Peyer's patch (tissue), 4 donors: ENCODE data around the gene IL12RB2.

Experiments
- POLR2A ChIP-seq, 2 donors: fragments of 450-650 bp; IDR thresholded peaks; one replicate each; pipeline ENCODE4 v1.5.1; 2017; ENCODE audit warnings: antibody characterized with exemption in 2 of 2, mild to moderate bottlenecking in 2 of 2, moderate library complexity in 2 of 2
- TF ChIP-seq, protein P1 (sequence below), 6 experiments: fragments of 450-650 bp in 4 of 6; fragments of 200-600 bp in 2 of 6; sonication (generic) in 1 of 6; IDR thresholded peaks; one replicate each; pipeline ENCODE4 v1.5.1; 2017 to 2019; ENCODE audit warnings: antibody characterized with exemption in 6 of 6, mild to moderate bottlenecking in 3 of 6, moderate library complexity in 1 of 6

GRCh38 chr1:67420835-67421492 is 113.3 kb downstream of the IL12RB2 start:
- TF ChIP-seq, protein P1, sequence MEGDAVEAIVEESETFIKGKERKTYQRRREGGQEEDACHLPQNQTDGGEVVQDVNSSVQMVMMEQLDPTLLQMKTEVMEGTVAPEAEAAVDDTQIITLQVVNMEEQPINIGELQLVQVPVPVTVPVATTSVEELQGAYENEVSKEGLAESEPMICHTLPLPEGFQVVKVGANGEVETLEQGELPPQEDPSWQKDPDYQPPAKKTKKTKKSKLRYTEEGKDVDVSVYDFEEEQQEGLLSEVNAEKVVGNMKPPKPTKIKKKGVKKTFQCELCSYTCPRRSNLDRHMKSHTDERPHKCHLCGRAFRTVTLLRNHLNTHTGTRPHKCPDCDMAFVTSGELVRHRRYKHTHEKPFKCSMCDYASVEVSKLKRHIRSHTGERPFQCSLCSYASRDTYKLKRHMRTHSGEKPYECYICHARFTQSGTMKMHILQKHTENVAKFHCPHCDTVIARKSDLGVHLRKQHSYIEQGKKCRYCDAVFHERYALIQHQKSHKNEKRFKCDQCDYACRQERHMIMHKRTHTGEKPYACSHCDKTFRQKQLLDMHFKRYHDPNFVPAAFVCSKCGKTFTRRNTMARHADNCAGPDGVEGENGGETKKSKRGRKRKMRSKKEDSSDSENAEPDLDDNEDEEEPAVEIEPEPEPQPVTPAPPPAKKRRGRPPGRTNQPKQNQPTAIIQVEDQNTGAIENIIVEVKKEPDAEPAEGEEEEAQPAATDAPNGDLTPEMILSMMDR (IDR thresholded peaks at IDR 0.05) = no peak
- TF ChIP-seq POLR2A (IDR thresholded peaks at IDR 0.05) = no peak
